HL-60 (cell line): ENCODE data around the gene GLT1D1.

Experiments
- GABPA ChIP-seq: IDR thresholded peaks from 2 replicates; pipeline ENCODE4 v1.6.1; 2012; ENCODE audit warnings: low read depth
- POLR2AphosphoS5 ChIP-seq: IDR thresholded peaks from 2 replicates; pipeline ENCODE4 v1.6.1; 2012; ENCODE audit warnings: low read depth
- SPI1 ChIP-seq: IDR thresholded peaks from 2 replicates; pipeline ENCODE4 v1.6.1; 2012; ENCODE audit warnings: low read depth, mild to moderate bottlenecking, borderline replicate concordance
- TF ChIP-seq, protein P1 (sequence below): IDR thresholded peaks from one replicate; pipeline ENCODE4 v1.5.1; 2011; ENCODE audit warnings: low read length, control low read depth, inconsistent platforms; ENCODE audit not compliant: insufficient read depth
- TF ChIP-seq, protein P2 (sequence below): IDR thresholded peaks from 2 replicates; pipeline ENCODE4 v1.6.1; 2012; ENCODE audit warnings: low read depth; ENCODE audit not compliant: insufficient replicate concordance

DNA sequence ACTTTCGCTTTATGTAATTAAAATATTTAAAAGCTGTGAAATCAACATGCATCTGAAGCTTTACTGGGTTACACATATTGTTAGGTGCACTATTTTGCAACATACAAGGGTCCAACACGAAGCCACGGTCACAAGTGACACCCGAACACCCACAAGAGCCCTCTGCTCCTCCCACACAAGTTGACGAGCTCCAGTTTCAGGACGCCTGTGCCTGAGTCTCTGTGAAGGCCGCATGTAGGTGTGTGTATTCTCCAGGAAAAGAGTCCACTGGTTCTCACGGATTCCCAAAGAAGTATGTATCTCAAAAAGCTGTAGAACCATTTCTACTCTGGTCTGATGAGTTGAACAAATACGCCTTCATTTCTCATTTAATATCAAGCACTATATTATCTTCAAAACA, 41.5 kb upstream of the GLT1D1 start:
- TF ChIP-seq, protein P1, sequence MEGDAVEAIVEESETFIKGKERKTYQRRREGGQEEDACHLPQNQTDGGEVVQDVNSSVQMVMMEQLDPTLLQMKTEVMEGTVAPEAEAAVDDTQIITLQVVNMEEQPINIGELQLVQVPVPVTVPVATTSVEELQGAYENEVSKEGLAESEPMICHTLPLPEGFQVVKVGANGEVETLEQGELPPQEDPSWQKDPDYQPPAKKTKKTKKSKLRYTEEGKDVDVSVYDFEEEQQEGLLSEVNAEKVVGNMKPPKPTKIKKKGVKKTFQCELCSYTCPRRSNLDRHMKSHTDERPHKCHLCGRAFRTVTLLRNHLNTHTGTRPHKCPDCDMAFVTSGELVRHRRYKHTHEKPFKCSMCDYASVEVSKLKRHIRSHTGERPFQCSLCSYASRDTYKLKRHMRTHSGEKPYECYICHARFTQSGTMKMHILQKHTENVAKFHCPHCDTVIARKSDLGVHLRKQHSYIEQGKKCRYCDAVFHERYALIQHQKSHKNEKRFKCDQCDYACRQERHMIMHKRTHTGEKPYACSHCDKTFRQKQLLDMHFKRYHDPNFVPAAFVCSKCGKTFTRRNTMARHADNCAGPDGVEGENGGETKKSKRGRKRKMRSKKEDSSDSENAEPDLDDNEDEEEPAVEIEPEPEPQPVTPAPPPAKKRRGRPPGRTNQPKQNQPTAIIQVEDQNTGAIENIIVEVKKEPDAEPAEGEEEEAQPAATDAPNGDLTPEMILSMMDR: no peak
- TF ChIP-seq SPI1 (no peak), GABPA (no peak), POLR2AphosphoS5 (no peak)
- TF ChIP-seq, protein P2, sequence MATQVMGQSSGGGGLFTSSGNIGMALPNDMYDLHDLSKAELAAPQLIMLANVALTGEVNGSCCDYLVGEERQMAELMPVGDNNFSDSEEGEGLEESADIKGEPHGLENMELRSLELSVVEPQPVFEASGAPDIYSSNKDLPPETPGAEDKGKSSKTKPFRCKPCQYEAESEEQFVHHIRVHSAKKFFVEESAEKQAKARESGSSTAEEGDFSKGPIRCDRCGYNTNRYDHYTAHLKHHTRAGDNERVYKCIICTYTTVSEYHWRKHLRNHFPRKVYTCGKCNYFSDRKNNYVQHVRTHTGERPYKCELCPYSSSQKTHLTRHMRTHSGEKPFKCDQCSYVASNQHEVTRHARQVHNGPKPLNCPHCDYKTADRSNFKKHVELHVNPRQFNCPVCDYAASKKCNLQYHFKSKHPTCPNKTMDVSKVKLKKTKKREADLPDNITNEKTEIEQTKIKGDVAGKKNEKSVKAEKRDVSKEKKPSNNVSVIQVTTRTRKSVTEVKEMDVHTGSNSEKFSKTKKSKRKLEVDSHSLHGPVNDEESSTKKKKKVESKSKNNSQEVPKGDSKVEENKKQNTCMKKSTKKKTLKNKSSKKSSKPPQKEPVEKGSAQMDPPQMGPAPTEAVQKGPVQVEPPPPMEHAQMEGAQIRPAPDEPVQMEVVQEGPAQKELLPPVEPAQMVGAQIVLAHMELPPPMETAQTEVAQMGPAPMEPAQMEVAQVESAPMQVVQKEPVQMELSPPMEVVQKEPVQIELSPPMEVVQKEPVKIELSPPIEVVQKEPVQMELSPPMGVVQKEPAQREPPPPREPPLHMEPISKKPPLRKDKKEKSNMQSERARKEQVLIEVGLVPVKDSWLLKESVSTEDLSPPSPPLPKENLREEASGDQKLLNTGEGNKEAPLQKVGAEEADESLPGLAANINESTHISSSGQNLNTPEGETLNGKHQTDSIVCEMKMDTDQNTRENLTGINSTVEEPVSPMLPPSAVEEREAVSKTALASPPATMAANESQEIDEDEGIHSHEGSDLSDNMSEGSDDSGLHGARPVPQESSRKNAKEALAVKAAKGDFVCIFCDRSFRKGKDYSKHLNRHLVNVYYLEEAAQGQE: no peak
